BLaER1 treated with 17β-estradiol and CSF1 and Interleukin-3, amounts not matched to agents 10 nM and 100 nM (cell line): ENCODE measurements around the gene ALPG.
"Not testable (repeated sequence)": the region's sequence is repeated elsewhere in the genome, so short reads cannot be mapped to it uniquely, and the experiment has no call there.

Experiments used
- H3K27ac ChIP-seq, 11 experiments: shearing (Covaris generic); formaldehyde crosslinking; 2 replicates each; pipeline ENCODE4 v1.8.1; 2022
- H3K27me3 ChIP-seq, 11 experiments: shearing (Covaris generic); formaldehyde crosslinking; 2 replicates each; pipeline ENCODE4 v1.8.1; 2022
- H3K36me3 ChIP-seq, 11 experiments: shearing (Covaris generic); formaldehyde crosslinking; 2 replicates each; pipeline ENCODE4 v1.8.1; 2022
- H3K4me1 ChIP-seq, 10 experiments: shearing (Covaris generic); formaldehyde crosslinking; 2 replicates each; pipeline ENCODE4 v1.8.1; 2022
- H3K4me2 ChIP-seq, 11 experiments: shearing (Covaris generic); formaldehyde crosslinking; 2 replicates each; pipeline ENCODE4 v1.8.1; 2022
- H3K4me3 ChIP-seq, 10 experiments: shearing (Covaris generic); formaldehyde crosslinking; 2 replicates each; pipeline ENCODE4 v1.8.1; 2022
- H3K9ac ChIP-seq, 11 experiments: shearing (Covaris generic); formaldehyde crosslinking; 2 replicates each; pipeline ENCODE4 v1.8.1; 2022
- H3K9me3 ChIP-seq, 11 experiments: shearing (Covaris generic); formaldehyde crosslinking; replicated peaks in 1 of 11; 2 replicates each; pipeline ENCODE4 v1.8.1; 2022
- H4K20me1 ChIP-seq, 11 experiments: shearing (Covaris generic); formaldehyde crosslinking; 2 replicates each; pipeline ENCODE4 v1.8.1; 2022
- Cebpa-rat ChIP-seq, 11 experiments: shearing (Covaris generic); IDR thresholded peaks; 2 replicates each; pipeline ENCODE4 v1.8.1; 2022

The ALPG gene

GRCh38 chr2:232439758-232440135, 33.1 kb downstream of the ALPG start:
- peak overlapping the region in 1 of 11 experiments; percentile 3; a peak in 1 of 22 replicates for H3K4me2 ChIP-seq
- H3K36me3 ChIP-seq, result no peaks in the 10 kb centered on the region
- TF ChIP-seq Cebpa-rat (IDR thresholded peaks at IDR 0.05), result no peak
- H3K9me3 ChIP-seq, result no peaks in the 10 kb centered on the region
- H3K27ac ChIP-seq, result no peak overlapping the region
- H4K20me1 ChIP-seq, result 0 out of 22 replicates have a peak, but pooled peaks cover 0 to 5% (median 0%) of the 10 kb centered on the region in 11 experiments
- no peaks in the 10 kb centered on the region for H3K27me3 ChIP-seq
- no peak overlapping the region for H3K4me3 ChIP-seq
- H3K4me1 ChIP-seq, result peaks cover 4 to 17% (median 8%) of the 10 kb centered on the region in 10 experiments; a peak in 16 of 20 replicates
- H3K9ac ChIP-seq, result no peak overlapping the region

GRCh38 chr2:232440220-232441018, 33.8 kb downstream of the ALPG start:
- not testable (repeated sequence) for H3K36me3 ChIP-seq, H3K27me3 ChIP-seq, H3K4me3 ChIP-seq, H3K27ac ChIP-seq, H4K20me1 ChIP-seq, H3K9ac ChIP-seq, H3K9me3 ChIP-seq
- H3K4me1 ChIP-seq, result peaks cover 4 to 13% (median 7%) of the 10 kb centered on the region in 10 experiments; a peak in 14 of 20 replicates
- H3K4me2 ChIP-seq, result peak overlapping the region in 6 of 11 experiments; percentile 23 to 56 (median 36); a peak in 7 of 22 replicates

DNA sequence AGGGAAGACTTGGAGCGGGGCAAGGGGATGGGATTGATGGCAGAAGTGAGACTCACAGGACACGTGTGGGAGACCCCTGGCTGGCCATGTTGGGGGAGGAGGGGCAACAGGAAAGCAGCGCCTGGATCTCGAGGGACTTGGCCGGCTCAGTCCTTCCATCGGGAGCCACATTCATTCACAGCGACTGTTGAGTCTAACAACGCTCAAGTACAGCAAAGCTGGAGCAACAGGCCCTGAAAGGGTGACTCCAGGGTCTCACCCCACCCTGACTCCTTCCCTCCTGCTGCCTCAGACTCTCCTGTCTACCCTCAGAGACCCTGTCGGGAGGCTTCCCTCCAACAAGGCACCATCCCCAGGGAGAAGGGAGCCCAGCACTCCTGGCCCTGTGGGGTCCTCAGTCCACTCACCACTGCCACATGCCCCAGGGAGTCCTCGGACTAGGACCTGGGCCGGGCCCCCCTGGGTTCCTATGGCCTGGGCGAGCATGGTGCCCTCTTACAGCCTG, 34.6 kb downstream of the ALPG start:
- H3K4me1 ChIP-seq, result peaks cover 4 to 13% (median 7%) of the 10 kb centered on the region in 10 experiments; a peak in 14 of 20 replicates
- H4K20me1 ChIP-seq, result 0 out of 22 replicates have a peak, but pooled peaks cover 0 to 5% (median 0%) of the 10 kb centered on the region in 11 experiments
- no peaks in the 10 kb centered on the region for H3K9me3 ChIP-seq
- no peak overlapping the region for H3K27ac ChIP-seq
- H3K36me3 ChIP-seq, result no peaks in the 10 kb centered on the region
- no peak for TF ChIP-seq Cebpa-rat (IDR thresholded peaks at IDR 0.05)
- no peak overlapping the region for H3K4me2 ChIP-seq
- no peak overlapping the region for H3K4me3 ChIP-seq
- no peaks in the 10 kb centered on the region for H3K27me3 ChIP-seq
- H3K9ac ChIP-seq, result no peak overlapping the region

DNA sequence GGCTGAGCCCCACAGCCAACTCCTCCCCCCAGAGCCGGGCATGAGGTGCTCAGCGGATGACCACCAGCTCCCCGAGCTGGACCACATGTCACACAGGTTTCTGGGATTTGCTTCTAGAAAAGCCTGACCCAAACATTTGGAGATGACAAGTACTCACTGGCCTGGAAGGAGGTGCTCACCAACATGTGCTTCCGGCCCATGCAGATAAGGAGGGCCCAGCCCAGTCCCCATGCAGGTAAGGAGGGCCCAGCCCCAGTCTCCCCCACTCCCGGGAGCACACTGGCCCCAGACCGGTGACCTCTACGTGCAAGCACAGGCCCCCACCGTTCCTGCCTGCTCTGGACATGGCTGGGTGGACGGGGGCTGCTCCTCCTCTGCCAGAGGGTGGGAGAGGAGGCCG, 35.3 kb downstream of the ALPG start:
- not testable (repeated sequence) for H3K4me3 ChIP-seq, H3K9ac ChIP-seq, H3K4me2 ChIP-seq, H4K20me1 ChIP-seq, H3K27ac ChIP-seq, H3K27me3 ChIP-seq, H3K36me3 ChIP-seq, H3K9me3 ChIP-seq
- H3K4me1 ChIP-seq, result peaks cover 4 to 13% (median 7%) of the 10 kb centered on the region in 10 experiments; a peak in 14 of 20 replicates

- not testable (repeated sequence) for H3K9me3 ChIP-seq, H3K27me3 ChIP-seq, H3K9ac ChIP-seq, H3K27ac ChIP-seq, H4K20me1 ChIP-seq, H3K4me3 ChIP-seq, H3K4me2 ChIP-seq, H3K36me3 ChIP-seq
- peaks cover 4 to 13% (median 7%) of the 10 kb centered on the region in 10 experiments; a peak in 14 of 20 replicates for H3K4me1 ChIP-seq
These were observed 35.8 kb downstream of the ALPG start for GRCh38 chr2:232442431-232442830.

DNA sequence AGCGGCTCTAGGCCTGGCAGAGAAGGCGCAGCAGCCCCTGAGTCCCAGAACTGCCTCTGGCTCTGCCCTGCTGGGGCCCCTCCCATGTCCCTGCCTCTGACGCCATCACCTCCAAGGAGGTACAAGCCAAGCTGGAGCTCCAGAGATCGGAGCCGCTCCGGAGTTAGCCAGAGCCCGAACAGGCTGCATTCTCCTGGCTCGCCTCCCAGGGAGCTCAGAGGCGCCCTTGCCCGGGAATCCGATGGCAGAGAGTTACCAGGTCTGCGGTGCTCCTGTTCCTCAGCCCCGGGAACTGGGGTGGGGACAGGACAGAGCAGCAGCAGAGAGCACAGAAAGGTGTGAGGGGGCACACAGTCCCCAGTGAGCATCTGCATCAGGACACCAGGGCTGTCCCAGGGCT, 36.4 kb downstream of the ALPG start:
- H4K20me1 ChIP-seq, H3K9me3 ChIP-seq, H3K36me3 ChIP-seq, H3K4me2 ChIP-seq, H3K27ac ChIP-seq, H3K27me3 ChIP-seq, H3K9ac ChIP-seq, H3K4me3 ChIP-seq: not testable (repeated sequence)
- H3K4me1 ChIP-seq, result peaks cover 4 to 13% (median 7%) of the 10 kb centered on the region in 10 experiments; a peak in 14 of 20 replicates

- Histone ChIP-seq H3K4me1 (peaks cover 4 to 16% (median 7%) of the 10 kb centered on the region in 10 experiments; a peak in 14 of 20 replicates), H3K9ac (peak overlapping the region in 3 of 11 experiments; percentile 12 to 48 (median 35); a peak in 3 of 22 replicates), H3K27ac (peak overlapping the region in 5 of 11 experiments; percentile 14 to 69 (median 61); a peak in 9 of 22 replicates), H3K4me2 (peak overlapping the region in 8 of 11 experiments; percentile 4 to 49 (median 42); a peak in 14 of 22 replicates)
- H3K4me3 ChIP-seq, H3K36me3 ChIP-seq, H4K20me1 ChIP-seq, H3K27me3 ChIP-seq, H3K9me3 ChIP-seq: not testable (repeated sequence)
These were observed 37.2 kb downstream of the ALPG start for GRCh38 chr2:232443669-232444408.

- Histone ChIP-seq H4K20me1 (no peaks in the 10 kb centered on the region), H3K4me3 (no peak overlapping the region), H3K4me2 (peak overlapping the region in 8 of 11 experiments; percentile 4 to 49 (median 42); a peak in 13 of 22 replicates), H3K9ac (peak overlapping the region in 3 of 11 experiments; percentile 12 to 48 (median 35); a peak in 3 of 22 replicates), H3K27ac (peak overlapping the region in 5 of 11 experiments; percentile 14 to 69 (median 61); a peak in 9 of 22 replicates), H3K4me1 (peaks cover 4 to 16% (median 7%) of the 10 kb centered on the region in 10 experiments; a peak in 14 of 20 replicates), H3K36me3 (no peaks in the 10 kb centered on the region), H3K9me3 (no peaks in the 10 kb centered on the region), H3K27me3 (no peaks in the 10 kb centered on the region)
- no peak for TF ChIP-seq Cebpa-rat (IDR thresholded peaks at IDR 0.05)
These were observed 37.9 kb downstream of the ALPG start for GRCh38 chr2:232444409-232445148.

GRCh38 chr2:232445149-232445885, 38.7 kb downstream of the ALPG start:
- H3K9me3 ChIP-seq, H3K9ac ChIP-seq, H3K27ac ChIP-seq, H4K20me1 ChIP-seq, H3K36me3 ChIP-seq, H3K27me3 ChIP-seq, H3K4me3 ChIP-seq, H3K4me2 ChIP-seq: not testable (repeated sequence)
- peaks cover 4 to 22% (median 10%) of the 10 kb centered on the region in 10 experiments; a peak in 14 of 20 replicates for H3K4me1 ChIP-seq

GRCh38 chr2:232446266-232446777, 39.7 kb downstream of the ALPG start:
- not testable (repeated sequence) for H3K27ac ChIP-seq, H3K36me3 ChIP-seq, H4K20me1 ChIP-seq, H3K27me3 ChIP-seq, H3K9me3 ChIP-seq, H3K4me2 ChIP-seq, H3K9ac ChIP-seq, H3K4me3 ChIP-seq
- H3K4me1 ChIP-seq, result peaks cover 4 to 22% (median 10%) of the 10 kb centered on the region in 10 experiments; a peak in 14 of 20 replicates
